Measurements from ENCODE around the gene CDH13. TPM values are rescaled to one million over a fixed set of nuclear protein-coding genes. Genes with fewer than 3 reads are reported as not detected.

CDH13 gene
- total RNA-seq (2022; extraction: Qiagen RNA extraction) = 0.01 TPM in 1 of 5 replicates, not detected in the others

DNA sequence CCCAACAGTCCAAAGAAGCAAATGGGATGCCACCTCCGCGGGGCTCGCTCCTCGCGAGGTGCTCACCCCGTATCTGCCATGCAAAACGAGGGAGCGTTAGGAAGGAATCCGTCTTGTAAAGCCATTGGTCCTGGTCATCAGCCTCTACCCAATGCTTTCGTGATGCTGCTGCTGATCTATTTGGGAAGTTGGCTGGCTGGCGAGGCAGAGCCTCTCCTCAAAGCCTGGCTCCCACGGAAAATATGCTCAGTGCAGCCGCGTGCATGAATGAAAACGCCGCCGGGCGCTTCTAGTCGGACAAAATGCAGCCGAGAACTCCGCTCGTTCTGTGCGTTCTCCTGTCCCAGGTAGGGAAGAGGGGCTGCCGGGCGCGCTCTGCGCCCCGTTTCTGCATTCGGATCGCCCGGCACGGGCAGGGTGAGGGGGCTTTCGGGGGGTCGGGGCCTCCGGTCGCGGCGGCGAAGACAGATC is at the start of gene CDH13:
TSS of gene CDH13 (plus strand) at position 179 of the 471 bp plus-strand sequence.

DNA sequence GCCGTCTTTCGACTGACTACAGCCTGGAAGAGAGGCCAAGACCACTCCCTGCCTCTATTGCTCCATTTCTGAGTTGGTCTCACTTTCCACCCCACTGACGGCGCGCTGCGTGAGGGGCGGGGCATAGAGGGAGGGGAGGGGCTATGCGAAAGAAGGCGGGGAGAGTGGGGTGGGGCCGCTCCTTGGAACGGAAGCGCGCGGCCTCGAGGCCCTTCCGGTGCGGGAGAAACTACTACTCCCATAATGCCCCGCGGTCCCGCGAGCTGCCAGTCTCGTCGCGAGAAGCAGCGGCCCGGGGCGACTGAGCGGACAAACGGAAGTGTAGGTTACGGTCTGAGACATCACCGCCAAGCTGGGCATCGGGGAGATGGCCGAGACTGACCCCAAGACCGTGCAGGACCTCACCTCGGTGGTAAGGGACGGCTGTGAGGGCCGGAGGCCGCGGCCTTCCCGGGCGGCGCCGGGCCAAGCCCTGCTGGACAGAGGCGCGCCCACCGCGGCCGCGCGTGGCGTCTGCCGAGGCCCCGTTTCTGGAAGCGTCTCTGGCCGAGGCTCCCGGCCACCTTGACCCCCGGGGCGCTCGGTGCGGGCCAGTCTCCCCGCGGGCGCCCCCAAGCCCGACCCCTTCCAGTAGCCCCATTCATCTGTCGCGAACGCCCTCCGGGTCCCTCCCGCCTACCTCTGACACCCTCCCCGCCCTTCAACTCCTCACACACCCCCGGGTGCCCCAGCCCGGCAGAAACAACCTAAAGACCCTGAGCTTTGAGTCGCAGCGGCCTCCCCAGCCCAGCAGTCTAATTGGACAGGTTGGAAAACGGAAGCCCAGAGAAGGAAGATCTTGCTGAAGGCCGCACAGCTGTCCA is 1181.2 kb downstream of the CDH13 start, which contains the start of gene HSBP1:
TSS of gene HSBP1 (plus strand) at position 269 of the 863 bp plus-strand sequence. CDS start at position 368, 99 bp downstream.

